ENCODE results near the gene FASTK. TPM values are rescaled to one million over a fixed set of nuclear protein-coding genes. Genes with fewer than 3 reads are reported as not detected.

The FASTK gene
- total RNA-seq, 1 donor from 2014 or later, result 82.4 TPM

- H3K27me3 Mint-ChIP-seq (ENCODE audit: low read depth), result peaks cover 3% of the 10 kb centered on the region
- H3K9me3 Mint-ChIP-seq, result no peaks in the 10 kb centered on the region
- peak overlapping the region; percentile 82 for H3K4me3 Mint-ChIP-seq
- DNase-seq (ENCODE audit: low read depth, low spot score), result no peak
- TF ChIP-seq CTCF (conservative IDR thresholded peaks at IDR 0.05), result no peak
- peaks cover 35% of the 10 kb centered on the region for H3K4me1 Mint-ChIP-seq
- H3K36me3 Mint-ChIP-seq (ENCODE audit: low read depth), result peaks cover 4% of the 10 kb centered on the region
- H3K27ac Mint-ChIP-seq (ENCODE audit: unreplicated experiment), result no peak overlapping the region
These were observed 3.2 kb upstream of the FASTK start for GRCh38 chr7:151083824-151084160.

DNA sequence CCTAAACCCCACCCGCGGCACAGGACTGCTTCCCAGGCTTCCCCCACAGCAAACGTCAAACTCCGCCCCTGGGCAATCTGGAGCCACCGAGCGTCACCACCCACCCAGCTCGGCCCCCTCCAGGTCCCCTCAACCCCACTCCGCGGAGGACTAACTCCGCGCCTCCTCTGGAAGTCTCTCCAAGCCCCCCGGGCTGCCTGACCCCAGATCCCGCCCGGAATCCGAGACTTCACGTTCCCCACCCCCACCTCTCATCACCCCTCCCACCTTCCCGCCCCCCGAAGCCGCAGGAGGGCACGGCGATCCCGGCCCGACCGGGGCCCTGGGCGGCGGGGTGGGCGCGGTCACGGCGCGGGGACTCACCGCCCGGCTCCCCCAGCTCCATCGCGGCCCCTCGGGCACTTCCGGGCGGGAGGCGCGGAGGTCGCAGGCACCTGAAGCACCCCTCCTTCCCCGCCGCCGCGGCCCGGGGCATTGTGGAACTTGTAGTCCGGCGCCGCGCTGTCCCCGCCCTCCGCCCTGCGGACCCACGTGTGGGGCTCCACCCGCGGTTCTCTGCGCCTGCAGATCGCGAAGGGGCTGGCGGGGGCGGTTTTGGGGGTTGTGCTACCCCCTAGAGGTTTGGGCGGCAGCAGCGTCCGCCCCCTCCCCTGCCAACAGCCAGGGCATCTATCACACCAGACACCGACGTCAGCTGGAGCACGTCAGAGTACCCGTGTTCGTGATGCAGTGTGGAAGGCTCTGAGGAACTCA lies 2.6 kb upstream of the FASTK start, which contains the start of gene TMUB1:
Gene TMUB1 (minus strand): TSS at position 423 of the 753 bp plus-strand sequence. CDS start 930 bp downstream, outside the sequence.
- Mint-ChIP-seq H3K27me3 (ENCODE audit: low read depth) (peaks cover 3% of the 10 kb centered on the region), H3K4me3 (peak within 1 kb of the TSS; percentile 91), H3K36me3 (ENCODE audit: low read depth) (peaks cover 4% of the 10 kb centered on the region), H3K27ac (ENCODE audit: unreplicated experiment) (peak within 1 kb of the TSS; percentile 80), H3K9me3 (no peaks in the 10 kb centered on the region), H3K4me1 (peaks cover 35% of the 10 kb centered on the region)
- TF ChIP-seq CTCF (conservative IDR thresholded peaks at IDR 0.05), result no peak
- DNase-seq (ENCODE audit: low read depth, low spot score), result peak; percentile 69

DNA sequence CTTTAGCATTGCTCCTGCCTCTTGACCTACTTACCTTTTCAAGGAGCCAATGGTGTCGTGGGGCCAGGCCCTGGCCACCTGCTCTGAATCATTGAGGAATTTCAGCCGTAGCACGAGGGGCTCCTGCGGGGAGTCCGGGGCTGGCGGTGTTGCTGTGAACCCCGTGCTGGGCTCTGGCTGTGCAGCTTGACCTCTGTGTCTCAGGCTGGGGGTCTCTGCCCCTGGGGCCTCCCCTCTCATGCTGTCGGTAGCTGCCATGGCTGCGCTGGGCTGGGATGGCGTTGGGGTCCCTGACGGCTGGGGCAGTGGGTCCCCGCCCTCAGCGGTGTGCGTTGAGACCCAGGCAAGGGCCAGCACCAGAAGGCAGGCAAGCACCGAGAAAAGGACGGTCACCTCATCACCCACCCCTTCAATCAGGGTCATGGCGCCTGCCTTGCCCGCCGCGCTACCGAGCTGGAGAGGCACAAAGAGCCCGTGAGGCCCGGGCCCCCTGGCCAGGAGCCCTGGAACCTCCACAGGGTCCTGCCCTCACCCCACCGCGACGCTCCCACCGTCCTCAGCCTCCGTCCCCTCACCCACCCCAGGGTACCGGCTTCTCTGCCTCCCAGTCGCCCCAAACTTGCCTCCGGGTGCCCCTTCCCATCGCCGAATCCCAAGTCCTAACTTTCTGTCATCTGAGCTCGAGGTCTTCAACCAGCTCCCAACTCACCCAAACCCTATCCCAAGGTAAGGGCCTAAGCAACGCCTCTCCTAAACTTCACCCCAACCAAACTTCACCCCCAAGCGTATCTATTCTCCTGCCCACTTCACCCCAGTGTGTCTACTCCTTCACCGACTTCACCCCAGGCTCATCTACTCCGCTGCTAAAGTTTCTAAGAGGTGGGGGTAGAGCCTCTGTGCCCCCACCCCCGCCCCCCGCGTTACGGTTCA lies 1.8 kb upstream of the FASTK start:
- peak overlapping the region; percentile 80 for H3K27ac Mint-ChIP-seq (ENCODE audit: unreplicated experiment)
- peak overlapping the region; percentile 91 for H3K4me3 Mint-ChIP-seq
- no peaks in the 10 kb centered on the region for H3K9me3 Mint-ChIP-seq
- H3K36me3 Mint-ChIP-seq (ENCODE audit: low read depth), result peaks cover 4% of the 10 kb centered on the region
- no peak for TF ChIP-seq CTCF (conservative IDR thresholded peaks at IDR 0.05)
- H3K4me1 Mint-ChIP-seq, result peaks cover 35% of the 10 kb centered on the region
- peaks cover 3% of the 10 kb centered on the region for H3K27me3 Mint-ChIP-seq (ENCODE audit: low read depth)
- no peak for DNase-seq (ENCODE audit: low read depth, low spot score)

DNA sequence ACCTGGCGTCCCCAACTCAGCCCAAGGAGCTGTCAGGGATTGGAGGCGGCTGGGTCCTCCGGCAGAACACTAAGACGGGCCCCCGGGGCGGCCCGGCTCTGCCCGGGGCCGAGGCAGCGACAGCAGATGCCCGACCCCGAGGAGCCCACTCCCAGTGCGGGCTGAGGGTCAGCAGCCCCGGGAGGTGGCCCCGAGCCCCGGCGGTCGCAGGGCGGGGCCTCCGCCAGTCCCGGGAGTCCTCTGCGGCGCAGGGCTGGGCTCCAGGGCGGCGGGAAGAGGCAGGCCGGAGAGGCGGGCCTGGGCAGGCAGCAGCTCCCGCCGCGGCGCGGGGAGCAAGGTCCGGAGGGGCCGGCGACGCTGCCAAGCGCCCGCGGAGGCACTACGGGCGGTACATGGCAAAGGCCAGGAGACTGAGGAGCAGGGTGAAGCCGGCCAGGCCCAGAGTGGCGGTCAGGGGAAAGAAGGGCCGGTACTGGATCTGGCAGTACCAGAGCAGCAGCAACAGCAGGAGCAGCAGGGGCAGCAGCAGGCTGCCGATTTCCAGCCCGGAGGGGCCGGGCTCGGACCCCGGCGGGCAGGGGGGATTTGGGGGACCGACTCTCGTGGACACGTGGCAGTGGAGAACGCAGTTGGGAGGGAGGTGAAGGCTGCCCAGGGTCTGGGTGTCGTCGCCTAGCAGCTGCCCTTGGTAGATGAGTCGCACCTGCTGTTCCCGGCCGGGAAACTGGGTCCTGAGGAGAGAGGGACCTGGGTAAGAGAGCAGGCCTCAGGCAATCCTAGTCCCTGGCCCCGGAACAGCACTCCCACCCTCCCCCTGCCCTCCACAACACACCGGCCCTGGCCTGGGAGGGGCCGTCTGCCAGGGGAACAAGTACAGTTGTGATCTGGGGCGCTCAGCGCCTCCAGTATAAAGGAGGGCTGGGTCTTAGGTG lies 827 bp upstream of the FASTK start:
- no peak for TF ChIP-seq CTCF (conservative IDR thresholded peaks at IDR 0.05)
- H3K36me3 Mint-ChIP-seq (ENCODE audit: low read depth), result peaks cover 4% of the 10 kb centered on the region
- H3K9me3 Mint-ChIP-seq, result no peaks in the 10 kb centered on the region
- peaks cover 3% of the 10 kb centered on the region for H3K27me3 Mint-ChIP-seq (ENCODE audit: low read depth)
- DNase-seq (ENCODE audit: low read depth, low spot score), result no peak
- peak overlapping the region; percentile 91 for H3K4me3 Mint-ChIP-seq
- peak overlapping the region; percentile 50 for H3K27ac Mint-ChIP-seq (ENCODE audit: unreplicated experiment)
- H3K4me1 Mint-ChIP-seq, result peaks cover 35% of the 10 kb centered on the region

- no peak for DNase-seq (ENCODE audit: low read depth, low spot score)
- Mint-ChIP-seq H3K27me3 (ENCODE audit: low read depth) (no peaks in the 10 kb centered on the region), H3K4me3 (peak overlapping the region; percentile 91), H3K27ac (ENCODE audit: unreplicated experiment) (peak overlapping the region; percentile 73), H3K4me1 (peaks cover 27% of the 10 kb centered on the region), H3K36me3 (ENCODE audit: low read depth) (peaks cover 7% of the 10 kb centered on the region), H3K9me3 (no peaks in the 10 kb centered on the region)
- peak; percentile 17 for TF ChIP-seq CTCF (conservative IDR thresholded peaks at IDR 0.05)
These were observed 515 bp downstream of the FASTK start for GRCh38 chr7:151080067-151080521.
